ENCODE results near the gene ATP4B.

The ATP4B gene

GRCh38 chr13:113642563-113642962 lies 15.4 kb downstream of the ATP4B start:
- no peak for DNase-seq (ENCODE audit: low read depth in 2 of 2)

GRCh38 chr13:113641426-113641825 lies 16.6 kb downstream of the ATP4B start:
- no peak for DNase-seq (ENCODE audit: low read depth in 2 of 2)

DNA sequence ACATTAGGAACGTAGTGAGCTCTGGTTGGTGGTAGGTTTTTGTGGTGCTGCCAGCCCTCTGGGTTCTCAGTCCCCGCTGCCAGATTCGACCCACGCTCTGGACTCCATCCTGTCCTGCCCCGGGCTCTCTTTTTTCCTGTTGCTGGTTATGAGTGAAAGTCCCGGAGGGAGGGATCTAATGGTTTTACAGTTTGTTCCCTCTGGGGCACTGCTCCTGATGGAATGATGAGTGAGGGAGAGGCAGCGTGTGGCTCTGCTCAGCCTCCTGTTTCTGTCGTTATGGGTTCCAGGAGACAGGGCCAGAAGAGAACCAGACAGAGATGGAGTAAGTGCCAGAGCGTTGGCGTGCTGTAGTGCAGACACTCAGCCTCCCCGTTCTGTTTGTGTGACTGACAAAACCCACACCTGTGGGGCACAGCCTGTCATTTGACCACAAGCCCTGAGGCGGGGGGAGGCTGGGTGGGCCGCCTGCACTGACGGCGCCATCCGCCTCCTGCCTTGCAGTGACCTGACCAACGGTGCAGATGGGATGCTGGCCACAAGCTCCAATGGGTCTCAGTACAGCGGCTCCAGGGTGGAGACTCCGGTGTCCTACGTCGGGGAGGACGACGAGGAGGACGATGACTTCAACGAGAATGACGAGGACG lies 18.3 kb downstream of the ATP4B start:
- DNase-seq (ENCODE audit: low read depth in 2 of 2), result no peak

- DNase-seq (ENCODE audit: low read depth in 2 of 2), result no peak
Measured at GRCh38 chr13:113638806-113639205, 19.2 kb downstream of the ATP4B start.

- no peak for DNase-seq (ENCODE audit: low read depth in 2 of 2)
Measured at GRCh38 chr13:113638173-113638746, 19.7 kb downstream of the ATP4B start.

- no peak for DNase-seq (ENCODE audit: low read depth in 2 of 2)
Measured at GRCh38 chr13:113637262-113638160, 20.5 kb downstream of the ATP4B start.

DNA sequence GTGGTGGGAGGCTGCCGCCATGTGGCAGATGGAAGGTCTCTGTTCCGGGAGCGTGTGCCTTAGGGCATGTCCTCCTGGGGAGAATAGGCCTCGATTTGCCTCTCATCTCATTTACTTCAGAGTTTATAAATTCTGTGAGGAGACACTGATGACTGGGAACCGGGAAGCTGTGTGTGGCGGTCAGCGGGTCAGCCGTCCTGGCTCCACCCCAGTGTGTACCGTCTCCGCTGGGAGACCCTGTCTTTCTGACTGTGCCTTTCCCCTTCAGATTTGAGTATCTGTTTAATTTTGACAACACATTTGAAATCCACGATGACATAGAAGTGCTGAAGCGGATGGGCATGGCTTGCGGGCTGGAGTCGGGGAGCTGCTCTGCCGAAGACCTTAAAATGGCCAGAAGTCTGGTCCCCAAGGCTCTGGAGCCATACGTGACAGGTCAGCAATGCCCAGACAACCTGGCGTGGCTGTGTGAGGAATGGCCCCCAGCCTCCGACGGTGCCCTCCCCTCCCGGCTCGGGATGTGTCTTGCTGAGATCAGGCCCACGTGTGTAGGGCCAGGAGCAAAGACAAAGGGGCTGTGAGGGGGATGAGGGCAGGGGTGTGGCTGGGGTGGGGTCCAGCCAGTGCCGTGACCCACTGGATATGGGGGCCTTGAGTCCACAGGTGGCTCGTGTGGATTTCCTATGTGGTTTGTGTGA lies 21.6 kb downstream of the ATP4B start:
- no peak for DNase-seq (ENCODE audit: low read depth in 2 of 2)

- no peak for DNase-seq (ENCODE audit: low read depth in 2 of 2)
Measured at GRCh38 chr13:113635709-113636108, 22.3 kb downstream of the ATP4B start.

GRCh38 chr13:113635048-113635420 lies 23.0 kb downstream of the ATP4B start:
- no peak for DNase-seq (ENCODE audit: low read depth in 2 of 2)

- no peak for DNase-seq (ENCODE audit: low read depth in 2 of 2)
Measured at GRCh38 chr13:113634279-113635047, 23.5 kb downstream of the ATP4B start.

DNA sequence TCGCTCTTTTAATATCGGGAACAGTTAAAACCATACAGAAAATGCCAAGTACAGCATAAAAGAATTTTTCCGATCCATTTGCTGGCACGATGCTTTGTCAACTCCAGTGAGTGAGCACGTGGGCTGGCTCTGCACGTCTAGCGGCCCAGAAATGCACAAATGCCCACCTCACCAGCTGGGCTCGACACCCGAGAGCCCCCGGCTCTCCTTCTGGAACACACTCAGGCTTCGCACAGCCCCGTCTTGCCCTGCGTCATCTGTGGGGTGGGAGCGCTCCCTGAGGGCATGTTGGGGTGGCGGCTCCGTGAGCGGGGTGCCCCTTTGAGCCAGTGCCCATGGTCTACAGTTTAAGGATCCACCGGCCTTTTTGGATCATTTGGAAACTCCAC lies 24.5 kb downstream of the ATP4B start:
- DNase-seq (ENCODE audit: low read depth in 2 of 2), result no peak

GRCh38 chr13:113632706-113633484 lies 25.1 kb downstream of the ATP4B start:
- DNase-seq (ENCODE audit: low read depth in 2 of 2), result no peak

- no peak for DNase-seq (ENCODE audit: low read depth in 2 of 2)
Measured at GRCh38 chr13:113631341-113632095, 26.5 kb downstream of the ATP4B start.

GRCh38 chr13:113630804-113631203 lies 27.2 kb downstream of the ATP4B start:
- no peak for DNase-seq (ENCODE audit: low read depth in 2 of 2)

- DNase-seq (ENCODE audit: low read depth in 2 of 2), result no peak
Measured at GRCh38 chr13:113630296-113630695, 27.7 kb downstream of the ATP4B start.

- no peak for DNase-seq (ENCODE audit: low read depth in 2 of 2)
Measured at GRCh38 chr13:113629866-113630265, 28.1 kb downstream of the ATP4B start.

- no peak for DNase-seq (ENCODE audit: low read depth in 2 of 2)
Measured at GRCh38 chr13:113628291-113629270, 29.4 kb downstream of the ATP4B start.

DNA sequence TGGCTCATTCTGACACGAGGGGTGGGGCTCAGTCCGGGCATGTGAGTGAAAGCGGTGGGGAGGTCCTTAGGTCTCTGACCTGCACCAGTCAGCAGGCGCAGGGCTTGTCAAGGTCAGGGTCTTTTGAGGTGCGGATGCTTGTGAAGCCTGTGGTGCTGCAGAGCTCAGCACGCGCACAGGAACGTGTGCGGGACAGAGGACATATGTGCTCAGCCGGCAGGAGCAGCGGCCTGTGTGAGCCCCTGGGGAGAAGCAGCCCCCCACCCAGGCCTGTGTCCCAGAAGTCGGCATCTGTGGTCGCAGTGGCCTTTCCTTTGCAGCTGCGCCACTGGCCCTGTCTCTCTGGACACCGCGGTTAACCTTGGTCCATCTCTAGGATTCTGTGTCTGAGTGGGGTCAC lies 30.9 kb downstream of the ATP4B start:
- no peak for DNase-seq (ENCODE audit: low read depth in 2 of 2)

Measured in stimulated activated CD4-positive, alpha-beta T cell treated with anti-CD3 and anti-CD28 coated beads, Interleukin-1b, Interleukin-23, amount 100 ng/mL, for 4 hours (primary cell).